ENCODE data around the gene TRNAU1AP. TPM values are rescaled to one million over a fixed set of nuclear protein-coding genes. Genes with fewer than 3 reads are reported as not detected.
"Not testable (repeated sequence)": the region's sequence is repeated elsewhere in the genome, so short reads cannot be mapped to it uniquely, and the experiment has no call there.

The TRNAU1AP gene
- total RNA-seq, 1 donor from 2014 or later, result 21.5 TPM

DNA sequence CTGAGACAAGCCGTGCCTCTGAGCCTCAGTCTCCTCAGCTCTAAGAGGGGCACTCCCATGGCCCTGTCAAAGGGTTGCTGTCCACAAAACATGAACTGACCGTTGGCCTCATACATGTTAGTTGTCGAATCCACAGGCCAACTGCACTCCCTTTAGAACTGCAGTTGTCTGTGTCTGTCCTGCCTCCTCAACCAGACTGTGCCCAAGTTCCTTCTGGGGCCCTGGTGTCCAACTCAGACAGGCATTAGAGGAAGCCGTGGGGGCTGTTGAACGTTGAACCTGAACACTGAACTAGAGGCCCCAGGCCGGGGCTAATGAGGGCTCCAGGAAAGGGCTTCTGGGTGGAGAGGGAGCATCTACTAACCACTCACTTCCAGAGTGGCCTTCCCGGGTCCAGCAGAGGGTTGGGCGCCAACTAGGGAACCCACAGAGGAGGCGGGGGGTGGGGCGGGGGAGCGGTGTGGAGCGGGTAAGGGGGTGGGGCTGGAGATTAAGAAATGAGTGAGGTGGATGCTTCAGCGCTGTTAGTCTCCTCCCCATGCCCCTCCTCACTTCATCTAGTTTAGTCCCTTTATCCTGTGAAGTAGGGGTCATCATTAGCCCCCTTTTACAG lies 38.9 kb downstream of the TRNAU1AP start, which contains the start of gene RAB42:
RAB42 (plus strand) TSS at position 558 of the 613 bp plus-strand sequence. CDS start 247 bp downstream, outside the sequence.
- TF ChIP-seq, protein P1, sequence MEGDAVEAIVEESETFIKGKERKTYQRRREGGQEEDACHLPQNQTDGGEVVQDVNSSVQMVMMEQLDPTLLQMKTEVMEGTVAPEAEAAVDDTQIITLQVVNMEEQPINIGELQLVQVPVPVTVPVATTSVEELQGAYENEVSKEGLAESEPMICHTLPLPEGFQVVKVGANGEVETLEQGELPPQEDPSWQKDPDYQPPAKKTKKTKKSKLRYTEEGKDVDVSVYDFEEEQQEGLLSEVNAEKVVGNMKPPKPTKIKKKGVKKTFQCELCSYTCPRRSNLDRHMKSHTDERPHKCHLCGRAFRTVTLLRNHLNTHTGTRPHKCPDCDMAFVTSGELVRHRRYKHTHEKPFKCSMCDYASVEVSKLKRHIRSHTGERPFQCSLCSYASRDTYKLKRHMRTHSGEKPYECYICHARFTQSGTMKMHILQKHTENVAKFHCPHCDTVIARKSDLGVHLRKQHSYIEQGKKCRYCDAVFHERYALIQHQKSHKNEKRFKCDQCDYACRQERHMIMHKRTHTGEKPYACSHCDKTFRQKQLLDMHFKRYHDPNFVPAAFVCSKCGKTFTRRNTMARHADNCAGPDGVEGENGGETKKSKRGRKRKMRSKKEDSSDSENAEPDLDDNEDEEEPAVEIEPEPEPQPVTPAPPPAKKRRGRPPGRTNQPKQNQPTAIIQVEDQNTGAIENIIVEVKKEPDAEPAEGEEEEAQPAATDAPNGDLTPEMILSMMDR (IDR thresholded peaks at IDR 0.05), result no peak
- peak within 1 kb of the TSS; percentile 68 for H3K4me3 Mint-ChIP-seq (ENCODE audit: unreplicated experiment)
- DNase-seq (ENCODE audit: low spot score), result no peak
- peak within 1 kb of the TSS; percentile 41 for H3K27ac Mint-ChIP-seq (ENCODE audit: unreplicated experiment)
- peaks cover 9% of the 10 kb centered on the region for H3K4me1 Mint-ChIP-seq (ENCODE audit: low read depth)
- no peaks in the 10 kb centered on the region for H3K27me3 Mint-ChIP-seq (ENCODE audit: low read depth)
- peaks cover 2% of the 10 kb centered on the region for H3K36me3 Mint-ChIP-seq (ENCODE audit: low read depth)
- H3K9me3 Mint-ChIP-seq (ENCODE audit: low read depth), result no peaks in the 10 kb centered on the region

- Mint-ChIP-seq H3K9me3 (ENCODE audit: low read depth) (no peaks in the 10 kb centered on the region), H3K27ac (ENCODE audit: unreplicated experiment) (peak overlapping the region; percentile 41), H3K4me1 (ENCODE audit: low read depth) (peaks cover 9% of the 10 kb centered on the region), H3K4me3 (ENCODE audit: unreplicated experiment) (peak overlapping the region; percentile 68), H3K36me3 (ENCODE audit: low read depth) (peaks cover 2% of the 10 kb centered on the region), H3K27me3 (ENCODE audit: low read depth) (no peaks in the 10 kb centered on the region)
- no peak for DNase-seq (ENCODE audit: low spot score)
- TF ChIP-seq, protein P1 (IDR thresholded peaks at IDR 0.05), result no peak
These were observed 39.6 kb downstream of the TRNAU1AP start for GRCh38 chr1:28592321-28593071.

DNA sequence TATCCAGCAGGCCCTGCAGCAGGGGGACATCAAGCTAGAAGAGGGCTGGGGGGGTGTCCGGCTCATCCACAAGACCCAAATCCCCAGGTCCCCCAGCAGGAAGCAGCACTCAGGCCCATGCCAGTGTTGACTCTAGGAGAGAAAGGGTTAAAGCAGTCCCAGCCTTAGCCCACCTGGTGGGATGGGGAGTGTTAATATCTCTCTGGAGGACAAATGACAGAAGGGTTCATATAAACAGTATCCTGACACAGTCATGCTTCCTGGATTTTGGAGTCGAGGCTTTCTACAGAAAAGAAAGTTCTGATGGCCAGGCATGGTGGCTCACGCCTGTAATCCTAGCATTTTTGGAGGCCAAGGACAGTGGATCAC lies 41.1 kb downstream of the TRNAU1AP start:
- not testable (repeated sequence) for H3K36me3 Mint-ChIP-seq (ENCODE audit: low read depth); DNase-seq (ENCODE audit: low spot score); H3K4me3 Mint-ChIP-seq (ENCODE audit: unreplicated experiment); H3K4me1 Mint-ChIP-seq (ENCODE audit: low read depth); H3K27ac Mint-ChIP-seq (ENCODE audit: unreplicated experiment); H3K27me3 Mint-ChIP-seq (ENCODE audit: low read depth); H3K9me3 Mint-ChIP-seq (ENCODE audit: low read depth)

- H3K4me3 Mint-ChIP-seq (ENCODE audit: unreplicated experiment); H3K27me3 Mint-ChIP-seq (ENCODE audit: low read depth); H3K9me3 Mint-ChIP-seq (ENCODE audit: low read depth); DNase-seq (ENCODE audit: low spot score); H3K4me1 Mint-ChIP-seq (ENCODE audit: low read depth); H3K36me3 Mint-ChIP-seq (ENCODE audit: low read depth): not testable (repeated sequence)
- H3K27ac Mint-ChIP-seq (ENCODE audit: unreplicated experiment), result peak overlapping the region; percentile 9
These were observed 42.0 kb downstream of the TRNAU1AP start for GRCh38 chr1:28594686-28595411.

DNA sequence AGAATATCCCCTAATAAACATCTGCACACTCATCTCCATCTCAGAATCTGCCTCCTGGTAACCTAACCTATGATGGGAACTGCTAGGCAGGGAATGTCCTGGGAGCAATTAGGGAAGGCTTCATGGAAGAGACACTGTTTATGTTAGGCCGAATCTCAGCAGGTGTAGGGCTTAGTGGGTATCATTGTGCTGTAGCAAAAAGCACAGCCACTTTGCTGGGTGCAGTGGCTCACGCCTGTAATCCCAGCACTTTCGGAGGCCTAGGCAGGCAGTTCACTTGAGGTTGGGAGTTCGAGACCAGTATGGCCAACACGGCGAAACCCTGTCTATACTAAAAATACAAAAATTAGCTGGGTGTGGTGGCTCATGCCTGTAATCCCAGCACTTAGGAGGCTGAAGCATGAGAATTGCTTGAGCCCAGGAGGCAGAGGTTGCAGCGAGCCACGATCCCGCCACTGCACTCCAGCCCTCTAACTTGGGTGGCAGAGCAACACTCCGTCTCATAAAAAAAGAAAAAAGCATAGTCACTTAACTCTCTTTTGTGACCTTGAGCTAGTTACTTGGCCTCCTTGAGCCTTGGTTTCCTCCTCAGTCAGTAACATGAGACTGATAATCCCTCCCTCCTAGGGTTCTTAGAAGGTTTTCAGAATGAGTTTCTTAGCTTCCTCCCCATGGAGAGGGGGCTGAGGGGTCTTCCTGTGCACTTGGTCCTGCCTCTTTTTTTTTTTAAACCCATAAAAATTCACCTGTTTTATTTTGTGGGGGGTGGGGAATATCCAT lies 42.7 kb downstream of the TRNAU1AP start:
- TF ChIP-seq, protein P1 (IDR thresholded peaks at IDR 0.05), result no peak
- Mint-ChIP-seq H3K4me1 (ENCODE audit: low read depth) (peaks cover 9% of the 10 kb centered on the region), H3K36me3 (ENCODE audit: low read depth) (peaks cover 2% of the 10 kb centered on the region), H3K27me3 (ENCODE audit: low read depth) (no peaks in the 10 kb centered on the region), H3K9me3 (ENCODE audit: low read depth) (no peaks in the 10 kb centered on the region), H3K27ac (ENCODE audit: unreplicated experiment) (peak overlapping the region; percentile 9), H3K4me3 (ENCODE audit: unreplicated experiment) (no peak overlapping the region)
- no peak for DNase-seq (ENCODE audit: low spot score)

DNA sequence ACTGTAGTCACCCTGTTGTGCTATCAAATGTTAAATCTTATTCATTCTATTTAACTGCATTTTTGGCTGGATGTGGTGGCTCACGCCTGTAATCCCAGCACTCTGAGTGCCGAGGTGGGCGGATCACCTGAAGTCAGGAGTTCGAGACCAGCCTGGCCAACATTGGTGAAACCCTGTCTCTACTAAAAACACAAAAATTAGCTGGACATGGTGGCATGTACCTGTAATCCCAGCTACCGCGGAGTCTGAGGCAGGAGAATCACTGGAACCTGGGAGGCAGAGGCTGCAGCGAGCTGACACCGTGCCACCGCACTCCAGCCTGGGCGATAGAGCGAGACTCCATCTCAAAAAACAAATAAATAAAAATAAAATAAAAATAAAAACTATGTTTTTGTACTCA lies 43.4 kb downstream of the TRNAU1AP start:
- peaks cover 10% of the 10 kb centered on the region for H3K4me1 Mint-ChIP-seq (ENCODE audit: low read depth)
- H3K27ac Mint-ChIP-seq (ENCODE audit: unreplicated experiment); H3K9me3 Mint-ChIP-seq (ENCODE audit: low read depth); H3K27me3 Mint-ChIP-seq (ENCODE audit: low read depth); DNase-seq (ENCODE audit: low spot score); H3K4me3 Mint-ChIP-seq (ENCODE audit: unreplicated experiment); H3K36me3 Mint-ChIP-seq (ENCODE audit: low read depth): not testable (repeated sequence)

Measured in chondrocyte (in vitro differentiated cells).